ENCODE data around the gene APOB. TPM values are rescaled to one million over a fixed set of nuclear protein-coding genes. Genes with fewer than 3 reads are reported as not detected.

Gene APOB
- polyA plus RNA-seq, 1 of the 3 experiments (the other 2 are of a cell fraction): not detected

DNA sequence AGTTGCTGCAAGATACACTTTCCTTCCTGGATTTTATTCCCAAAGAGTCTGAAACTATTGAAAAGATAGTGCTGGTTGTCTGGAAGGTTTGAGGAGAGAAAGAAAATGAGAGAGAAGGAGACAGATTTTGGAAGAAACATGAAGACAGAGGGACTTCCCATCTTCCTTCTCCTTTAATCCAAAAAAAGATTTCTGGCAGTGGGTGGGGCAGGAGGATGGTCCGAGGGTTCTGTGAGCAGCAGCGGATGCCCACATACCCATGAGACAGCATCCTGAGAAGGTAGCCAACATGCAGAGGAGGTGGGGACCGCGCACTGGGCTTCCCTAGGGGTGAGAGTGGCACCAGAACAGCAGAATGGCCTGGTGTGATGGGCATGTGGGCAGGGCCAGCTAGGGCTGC is 84.6 kb downstream of the APOB start:
- Histone ChIP-seq H3K27me3 (ENCODE audit: insufficient read depth) (no peaks in the 10 kb centered on the region; the same call in 1 of the 2 replicates), H3K9me3 (no peaks in the 10 kb centered on the region), H3K9me2 (no peaks in the 10 kb centered on the region), H3K4me2 (no peak overlapping the region), H3K36me3 (replicated peaks in 1 of 2; ENCODE audit: control insufficient read depth in 1 of 2, insufficient read depth in 2 of 2, low read length in 1 of 2) (no peaks in the 10 kb centered on the region), H2AFZ (ENCODE audit: low read depth) (no peak overlapping the region), H3F3A (replicated peaks; ENCODE audit: insufficient read depth) (no peaks in the 10 kb centered on the region), H4K20me1 (ENCODE audit: insufficient read depth) (no peaks in the 10 kb centered on the region), H3K4me3 (ENCODE audit: low read depth in 2 of 2, low read length in 1 of 2) (no peak overlapping the region), H3K9ac (no peak overlapping the region), H3K27ac (ENCODE audit: low read depth in 2 of 2, low read length in 1 of 2) (no peak overlapping the region), H3K4me1 (ENCODE audit: control insufficient read depth in 1 of 2, insufficient read depth in 2 of 2, low read depth in 1 of 2, low read length in 1 of 2) (no peaks in the 10 kb centered on the region; a peak in 1 of 4 replicates), H3K79me2 (ENCODE audit: insufficient read depth) (no peaks in the 10 kb centered on the region)
- POLR2A ChIA-PET: no interaction called here
- TF ChIP-seq EZH2phosphoT487 (IDR thresholded peaks at IDR 0.05; ENCODE audit: borderline replicate concordance, low read depth) (no peak), JUND (IDR thresholded peaks at IDR 0.05) (no peak), SMC3 (IDR thresholded peaks at IDR 0.05; ENCODE audit: low read depth, low read length) (no peak), FOSL2 (IDR thresholded peaks at IDR 0.05; ENCODE audit: borderline replicate concordance, low read depth) (no peak), MEF2A (IDR thresholded peaks at IDR 0.05; ENCODE audit: borderline replicate concordance, low read depth) (no peak), NFIC (IDR thresholded peaks at IDR 0.05; ENCODE audit: borderline replicate concordance) (no peak), FOXJ3 (CRISPR knock-in tag; IDR thresholded peaks at IDR 0.05) (no peak), EP300 (IDR thresholded peaks at IDR 0.05; ENCODE audit: borderline replicate concordance in 1 of 2, low read depth in 1 of 2, low read length in 1 of 2) (no peak), RFX5 (IDR thresholded peaks at IDR 0.05; ENCODE audit: low read length) (no peak), CHD2 (IDR thresholded peaks at IDR 0.05; ENCODE audit: low read length, partially characterized antibody) (no peak), TCF12 (IDR thresholded peaks at IDR 0.05) (no peak), GATA2 (CRISPR knock-in tag; IDR thresholded peaks at IDR 0.05) (no peak), POLR2AphosphoS5 (IDR thresholded peaks at IDR 0.05; ENCODE audit: low read depth, low read length) (no peak), FOXM1 (IDR thresholded peaks at IDR 0.05; ENCODE audit: low read depth) (no peak), NRF1 (IDR thresholded peaks at IDR 0.05; ENCODE audit: low read depth, low read length) (no peak)
- TF ChIP-seq, protein P1, sequence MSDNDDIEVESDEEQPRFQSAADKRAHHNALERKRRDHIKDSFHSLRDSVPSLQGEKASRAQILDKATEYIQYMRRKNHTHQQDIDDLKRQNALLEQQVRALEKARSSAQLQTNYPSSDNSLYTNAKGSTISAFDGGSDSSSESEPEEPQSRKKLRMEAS (IDR thresholded peaks at IDR 0.05; ENCODE audit: low read depth): no peak
- TF ChIP-seq, protein P2, sequence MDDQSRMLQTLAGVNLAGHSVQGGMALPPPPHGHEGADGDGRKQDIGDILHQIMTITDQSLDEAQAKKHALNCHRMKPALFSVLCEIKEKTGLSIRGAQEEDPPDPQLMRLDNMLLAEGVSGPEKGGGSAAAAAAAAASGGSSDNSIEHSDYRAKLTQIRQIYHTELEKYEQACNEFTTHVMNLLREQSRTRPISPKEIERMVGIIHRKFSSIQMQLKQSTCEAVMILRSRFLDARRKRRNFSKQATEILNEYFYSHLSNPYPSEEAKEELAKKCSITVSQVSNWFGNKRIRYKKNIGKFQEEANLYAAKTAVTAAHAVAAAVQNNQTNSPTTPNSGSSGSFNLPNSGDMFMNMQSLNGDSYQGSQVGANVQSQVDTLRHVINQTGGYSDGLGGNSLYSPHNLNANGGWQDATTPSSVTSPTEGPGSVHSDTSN (IDR thresholded peaks at IDR 0.05): no peak
- TF ChIP-seq, protein P3, sequence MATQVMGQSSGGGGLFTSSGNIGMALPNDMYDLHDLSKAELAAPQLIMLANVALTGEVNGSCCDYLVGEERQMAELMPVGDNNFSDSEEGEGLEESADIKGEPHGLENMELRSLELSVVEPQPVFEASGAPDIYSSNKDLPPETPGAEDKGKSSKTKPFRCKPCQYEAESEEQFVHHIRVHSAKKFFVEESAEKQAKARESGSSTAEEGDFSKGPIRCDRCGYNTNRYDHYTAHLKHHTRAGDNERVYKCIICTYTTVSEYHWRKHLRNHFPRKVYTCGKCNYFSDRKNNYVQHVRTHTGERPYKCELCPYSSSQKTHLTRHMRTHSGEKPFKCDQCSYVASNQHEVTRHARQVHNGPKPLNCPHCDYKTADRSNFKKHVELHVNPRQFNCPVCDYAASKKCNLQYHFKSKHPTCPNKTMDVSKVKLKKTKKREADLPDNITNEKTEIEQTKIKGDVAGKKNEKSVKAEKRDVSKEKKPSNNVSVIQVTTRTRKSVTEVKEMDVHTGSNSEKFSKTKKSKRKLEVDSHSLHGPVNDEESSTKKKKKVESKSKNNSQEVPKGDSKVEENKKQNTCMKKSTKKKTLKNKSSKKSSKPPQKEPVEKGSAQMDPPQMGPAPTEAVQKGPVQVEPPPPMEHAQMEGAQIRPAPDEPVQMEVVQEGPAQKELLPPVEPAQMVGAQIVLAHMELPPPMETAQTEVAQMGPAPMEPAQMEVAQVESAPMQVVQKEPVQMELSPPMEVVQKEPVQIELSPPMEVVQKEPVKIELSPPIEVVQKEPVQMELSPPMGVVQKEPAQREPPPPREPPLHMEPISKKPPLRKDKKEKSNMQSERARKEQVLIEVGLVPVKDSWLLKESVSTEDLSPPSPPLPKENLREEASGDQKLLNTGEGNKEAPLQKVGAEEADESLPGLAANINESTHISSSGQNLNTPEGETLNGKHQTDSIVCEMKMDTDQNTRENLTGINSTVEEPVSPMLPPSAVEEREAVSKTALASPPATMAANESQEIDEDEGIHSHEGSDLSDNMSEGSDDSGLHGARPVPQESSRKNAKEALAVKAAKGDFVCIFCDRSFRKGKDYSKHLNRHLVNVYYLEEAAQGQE (IDR thresholded peaks at IDR 0.05; ENCODE audit: low read depth, low read length): no peak
- TF ChIP-seq, protein P4, sequence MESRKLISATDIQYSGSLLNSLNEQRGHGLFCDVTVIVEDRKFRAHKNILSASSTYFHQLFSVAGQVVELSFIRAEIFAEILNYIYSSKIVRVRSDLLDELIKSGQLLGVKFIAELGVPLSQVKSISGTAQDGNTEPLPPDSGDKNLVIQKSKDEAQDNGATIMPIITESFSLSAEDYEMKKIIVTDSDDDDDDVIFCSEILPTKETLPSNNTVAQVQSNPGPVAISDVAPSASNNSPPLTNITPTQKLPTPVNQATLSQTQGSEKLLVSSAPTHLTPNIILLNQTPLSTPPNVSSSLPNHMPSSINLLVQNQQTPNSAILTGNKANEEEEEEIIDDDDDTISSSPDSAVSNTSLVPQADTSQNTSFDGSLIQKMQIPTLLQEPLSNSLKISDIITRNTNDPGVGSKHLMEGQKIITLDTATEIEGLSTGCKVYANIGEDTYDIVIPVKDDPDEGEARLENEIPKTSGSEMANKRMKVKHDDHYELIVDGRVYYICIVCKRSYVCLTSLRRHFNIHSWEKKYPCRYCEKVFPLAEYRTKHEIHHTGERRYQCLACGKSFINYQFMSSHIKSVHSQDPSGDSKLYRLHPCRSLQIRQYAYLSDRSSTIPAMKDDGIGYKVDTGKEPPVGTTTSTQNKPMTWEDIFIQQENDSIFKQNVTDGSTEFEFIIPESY (IDR thresholded peaks at IDR 0.05; ENCODE audit: borderline replicate concordance, low read depth): no peak
- TF ChIP-seq, protein P5, sequence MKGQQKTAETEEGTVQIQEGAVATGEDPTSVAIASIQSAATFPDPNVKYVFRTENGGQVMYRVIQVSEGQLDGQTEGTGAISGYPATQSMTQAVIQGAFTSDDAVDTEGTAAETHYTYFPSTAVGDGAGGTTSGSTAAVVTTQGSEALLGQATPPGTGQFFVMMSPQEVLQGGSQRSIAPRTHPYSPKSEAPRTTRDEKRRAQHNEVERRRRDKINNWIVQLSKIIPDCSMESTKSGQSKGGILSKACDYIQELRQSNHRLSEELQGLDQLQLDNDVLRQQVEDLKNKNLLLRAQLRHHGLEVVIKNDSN (IDR thresholded peaks at IDR 0.05; ENCODE audit: borderline replicate concordance, low read depth): no peak
- WGBS (ENCODE audit: low lambda C conversion rate): 64% methylated on average over 4 of the region's 4 CpGs
- CTCF ChIA-PET: interaction anchor here (0.8 to 14.3 kb wide), 11 partner anchors 9 to 308 kb away, joined by 3 to 427 read pairs (median 7); partner anchors contain the start of genes GDF7 and HS1BP3
- no peak for DNase-seq
